Stimulated activated CD4-positive, alpha-beta T cell treated with anti-CD3 and anti-CD28 coated beads, TNF-alpha, amount 100 ng/mL, for 4 hours (primary cell): ENCODE results near the gene B3GAT3.
A peak's percentile ranks its signal among the peaks of the same experiment; 100 is the strongest.
"Not testable (repeated sequence)": the region's sequence is repeated elsewhere in the genome, so short reads cannot be mapped to it uniquely, and the experiment has no call there.

Experiments used
- DNase-seq, 3 experiments: peaks; one replicate each; pipeline ENCODE4 v3.0.0-alpha.2; 2020; ENCODE audit warnings: low read depth in 3 of 3

B3GAT3 gene

GRCh38 chr11:62645946-62646824 lies 24.4 kb upstream of the B3GAT3 start, which contains the start of gene GANAB:
Gene GANAB, minus strand, starts transcription at chr11:62646613. Its CDS starts 14 bp downstream, at chr11:62646599.
- peak; percentile 98 to 99 (median 99) for DNase-seq

- DNase-seq: no peak
Measured at GRCh38 chr11:62645671-62645945, 23.8 kb upstream of the B3GAT3 start.

GRCh38 chr11:62644220-62644619 lies 22.4 kb upstream of the B3GAT3 start:
- no peak for DNase-seq

- DNase-seq: no peak
Measured at GRCh38 chr11:62632492-62632891, 10.7 kb upstream of the B3GAT3 start.

GRCh38 chr11:62627713-62628112 lies 5.9 kb upstream of the B3GAT3 start:
- DNase-seq: no peak

- DNase-seq: no peak
Measured at GRCh38 chr11:62622476-62623089, 797 bp upstream of the B3GAT3 start.

GRCh38 chr11:62621027-62621566 lies 689 bp downstream of the B3GAT3 start:
- no peak for DNase-seq

- DNase-seq: not testable (repeated sequence)
Measured at GRCh38 chr11:62616957-62617356, 4.8 kb downstream of the B3GAT3 start.

GRCh38 chr11:62615521-62615920 lies 6.3 kb downstream of the B3GAT3 start:
- DNase-seq: no peak

GRCh38 chr11:62614275-62614674 lies 7.5 kb downstream of the B3GAT3 start:
- peak in 1 of 3 experiments; percentile 32 for DNase-seq

- no peak for DNase-seq
Measured at GRCh38 chr11:62613291-62613778, 8.5 kb downstream of the B3GAT3 start.

GRCh38 chr11:62612366-62613290 lies 9.2 kb downstream of the B3GAT3 start, which contains the start of the genes EML3 and ROM1:
Gene EML3, minus strand, starts transcription at chr11:62612775. Its CDS starts 318 bp downstream, at chr11:62612457.
Gene ROM1, plus strand, starts transcription at chr11:62613257. Its CDS starts 25 bp downstream, at chr11:62613282.
- peak; percentile 82 to 85 (median 83) for DNase-seq

GRCh38 chr11:62611705-62612365 lies 10.0 kb downstream of the B3GAT3 start:
- DNase-seq: peak; percentile 29 to 37 (median 32)

GRCh38 chr11:62610814-62611704 lies 10.7 kb downstream of the B3GAT3 start:
- DNase-seq: no peak

- no peak for DNase-seq
Measured at GRCh38 chr11:62610403-62610802, 11.4 kb downstream of the B3GAT3 start.

- no peak for DNase-seq
Measured at GRCh38 chr11:62608776-62609175, 13.0 kb downstream of the B3GAT3 start.

GRCh38 chr11:62607714-62608113 lies 14.1 kb downstream of the B3GAT3 start:
- DNase-seq: no peak

GRCh38 chr11:62605902-62606301 lies 15.9 kb downstream of the B3GAT3 start:
- DNase-seq: no peak

- no peak for DNase-seq
Measured at GRCh38 chr11:62605467-62605866, 16.3 kb downstream of the B3GAT3 start.
